H1 (cell line): ENCODE measurements around the gene SIGLEC7. TPM values are rescaled to one million over a fixed set of nuclear protein-coding genes. Genes with fewer than 3 reads are reported as not detected.

ENCODE experiments used
- CTCF ChIA-PET: fragments of 300-600 bp; sonication (Branson Sonifier 250); formaldehyde crosslinking; loops from one replicate; lab custom pipeline; 2021; ENCODE audit not compliant: partially characterized antibody; lab: Charles Lee
- POLR2A ChIA-PET: fragments of 300-600 bp; sonication (Branson Sonifier 250); formaldehyde crosslinking; loops from one replicate; lab custom pipeline; 2021; ENCODE audit warnings: inconsistent platforms; ENCODE audit not compliant: partially characterized antibody; lab: Charles Lee
- DNase-seq, 2 experiments: peaks; one replicate each; pipeline versions ENCODE4 v3.0.0 to v3.0.0-alpha.2; 2010 to 2022; ENCODE audit warnings: low spot score in 2 of 2, low read depth in 1 of 2, mixed read lengths in 1 of 2
- FAIRE-seq: peaks from 2 replicates; lab custom pipeline; 2011; peaks lifted over from hg19 to GRCh38; lab: Jason Lieb, UNC
- H2AFZ ChIP-seq: 2 replicates; pipeline ENCODE4 v1.8.1; 2012; ENCODE audit warnings: low read length, inconsistent platforms
- H2AK5ac ChIP-seq: 2 replicates; pipeline ENCODE4 v1.6.1; 2013; ENCODE audit warnings: low read depth, low read length
- H2BK120ac ChIP-seq: replicated peaks from 2 replicates; pipeline ENCODE3; 2013; ENCODE audit warnings: low read depth, low read length, inconsistent platforms
- H2BK12ac ChIP-seq: 2 replicates; pipeline ENCODE4 v1.6.1; 2013; ENCODE audit warnings: low read depth, low read length
- H2BK15ac ChIP-seq: 2 replicates; pipeline ENCODE4 v1.6.1; 2013; ENCODE audit warnings: low read length
- H2BK20ac ChIP-seq: 2 replicates; pipeline ENCODE4 v1.6.1; 2013; ENCODE audit warnings: low read length
- H2BK5ac ChIP-seq: 2 replicates; pipeline ENCODE4 v1.6.1; 2013; ENCODE audit warnings: low read depth, low read length
- H3K14ac ChIP-seq: 2 replicates; pipeline ENCODE4 v1.6.1; 2013; ENCODE audit warnings: inconsistent platforms; ENCODE audit not compliant: insufficient read length
- H3K18ac ChIP-seq: 2 replicates; pipeline ENCODE4 v1.6.1; 2013; ENCODE audit warnings: low read length; ENCODE audit errors: extremely low read depth
- H3K23ac ChIP-seq: 2 replicates; pipeline ENCODE4 v1.6.1; 2013; ENCODE audit warnings: inconsistent platforms; ENCODE audit not compliant: insufficient read length
- H3K23me2 ChIP-seq: 2 replicates; pipeline ENCODE4 v1.6.1; 2013; ENCODE audit warnings: low read depth, low read length
- H3K27ac ChIP-seq: 2 replicates; pipeline ENCODE4 v1.6.1; 2011; ENCODE audit warnings: low read depth, low read length, inconsistent platforms
- H3K27me3 ChIP-seq, 4 experiments: replicated peaks in 1 of 4; 1 replicate in 1 of 4; 2 replicates in 3 of 4; pipeline versions ENCODE4 v1.6.1 to v1.8.1; 2011 to 2013; ENCODE audit warnings: low read length in 3 of 4, mild to moderate bottlenecking in 3 of 4, inconsistent platforms in 2 of 4, mixed read lengths in 2 of 4, moderate library complexity in 1 of 4; ENCODE audit not compliant: control insufficient read depth in 3 of 4, insufficient read depth in 3 of 4; ENCODE audit errors: extremely low read depth in 1 of 4
- H3K36me3 ChIP-seq, 4 experiments: 2 replicates each; pipeline versions ENCODE4 v1.6.1 to v1.8.1; 2011 to 2013; ENCODE audit warnings: mild to moderate bottlenecking in 4 of 4, low read length in 3 of 4, moderate library complexity in 2 of 4, control low read depth in 1 of 4, inconsistent platforms in 1 of 4; ENCODE audit not compliant: insufficient read depth in 4 of 4, control insufficient read depth in 2 of 4
- H3K4ac ChIP-seq: replicated peaks from 2 replicates; pipeline ENCODE3; 2013; ENCODE audit warnings: low read length, low read depth, mixed read lengths, inconsistent platforms; ENCODE audit not compliant: insufficient read length
- H3K4me1 ChIP-seq, 4 experiments: replicated peaks in 1 of 4; 1 replicate in 1 of 4; 2 replicates in 3 of 4; pipeline versions ENCODE4 v1.6.1 to v1.8.1; 2011 to 2013; ENCODE audit warnings: low read length in 3 of 4, inconsistent platforms in 2 of 4, mixed read lengths in 1 of 4; ENCODE audit not compliant: insufficient read depth in 4 of 4, control insufficient read depth in 3 of 4
- H3K4me2 ChIP-seq, 2 experiments: 2 replicates each; pipeline versions ENCODE4 v1.6.1 to v1.8.1; 2011 to 2013; ENCODE audit warnings: low read depth in 2 of 2, low read length in 2 of 2, control low read depth in 1 of 2, inconsistent platforms in 1 of 2, mild to moderate bottlenecking in 1 of 2; ENCODE audit not compliant: insufficient read depth in 1 of 2
- H3K4me3 ChIP-seq, 4 experiments: fragments of 200-600, 300-600 bp in 1 of 4; sonication (generic), shearing (Covaris generic), sonication (Bioruptor Twin) in 1 of 4; 2 replicates each; pipeline versions ENCODE4 v1.5.1 to v1.8.1; 2011 to 2016; ENCODE audit warnings: low read length in 4 of 4, low read depth in 3 of 4, control low read depth in 2 of 4, inconsistent platforms in 2 of 4, mild to moderate bottlenecking in 2 of 4, mixed read lengths in 1 of 4, moderate library complexity in 1 of 4; ENCODE audit not compliant: insufficient read depth in 2 of 4; ENCODE audit errors: extremely low read depth in 1 of 4
- H3K56ac ChIP-seq: replicated peaks from 2 replicates; pipeline ENCODE3; 2013; ENCODE audit warnings: low read depth, mild to moderate bottlenecking, mixed read lengths, low read length, inconsistent platforms; ENCODE audit not compliant: insufficient read length
- H3K79me1 ChIP-seq: 2 replicates; pipeline ENCODE4 v1.6.1; 2013; ENCODE audit warnings: low read depth, low read length, control low read depth
- H3K79me2 ChIP-seq, 2 experiments: 2 replicates each; pipeline versions ENCODE4 v1.6.1 to v1.8.1; 2012 to 2013; ENCODE audit warnings: low read length in 2 of 2, mild to moderate bottlenecking in 2 of 2, inconsistent platforms in 1 of 2; ENCODE audit not compliant: insufficient read depth in 2 of 2, control insufficient read depth in 1 of 2
- H3K9ac ChIP-seq, 4 experiments: replicated peaks in 1 of 4; 1 replicate in 1 of 4; 2 replicates in 3 of 4; pipeline versions ENCODE4 v1.6.1 to v1.8.1; 2011 to 2013; ENCODE audit warnings: low read depth in 3 of 4, low read length in 3 of 4, control low read depth in 2 of 4, mild to moderate bottlenecking in 2 of 4, moderate library complexity in 2 of 4, inconsistent platforms in 1 of 4; ENCODE audit errors: extremely low read depth in 1 of 4
- H3K9me3 ChIP-seq, 2 experiments: 2 replicates each; pipeline versions ENCODE4 v1.6.1 to v1.8.1; 2012 to 2013; ENCODE audit warnings: mild to moderate bottlenecking in 2 of 2, moderate library complexity in 2 of 2, control low read depth in 1 of 2, inconsistent platforms in 1 of 2, low read depth in 1 of 2, low read length in 1 of 2, mixed read lengths in 1 of 2; ENCODE audit not compliant: insufficient read depth in 2 of 2
- H4K20me1 ChIP-seq, 2 experiments: replicated peaks in 1 of 2; 2 replicates each; pipeline versions ENCODE3 to v1.8.1; 2011 to 2013; ENCODE audit warnings: inconsistent platforms in 2 of 2, low read length in 2 of 2, mild to moderate bottlenecking in 1 of 2; ENCODE audit not compliant: insufficient read depth in 2 of 2, control insufficient read depth in 1 of 2
- H4K5ac ChIP-seq: 2 replicates; pipeline ENCODE4 v1.6.1; 2013; ENCODE audit warnings: low read length, low read depth, mixed read lengths, inconsistent platforms; ENCODE audit not compliant: insufficient read length
- H4K8ac ChIP-seq: 2 replicates; pipeline ENCODE4 v1.8.0; 2013; ENCODE audit warnings: mild to moderate bottlenecking, moderate library complexity, low read length, inconsistent platforms; ENCODE audit not compliant: insufficient read depth; ENCODE audit errors: extremely low read depth
- H4K91ac ChIP-seq: replicated peaks from 2 replicates; pipeline ENCODE3; 2013; ENCODE audit warnings: low read length, mixed read lengths, inconsistent platforms; ENCODE audit not compliant: insufficient read length
- KDM4A ChIP-seq: IDR thresholded peaks from one replicate; pipeline ENCODE4 v1.7.1; 2012; ENCODE audit warnings: low read depth, mild to moderate bottlenecking, moderate library complexity, low read length, inconsistent platforms; ENCODE audit not compliant: severe bottlenecking
- NANOG ChIP-seq: IDR thresholded peaks from 2 replicates; pipeline ENCODE4 v1.6.1; 2011; ENCODE audit warnings: low read length, low read depth, mild to moderate bottlenecking, inconsistent platforms; ENCODE audit not compliant: insufficient read depth, poor library complexity, severe bottlenecking
- SP1 ChIP-seq: IDR thresholded peaks from 2 replicates; pipeline ENCODE4 v1.6.1; 2011; ENCODE audit warnings: low read depth, low read length
- WGBS, 2 experiments: shearing (Covaris generic) in 1 of 2; methylation state at CpG; one replicate each; pipeline versions ENCODE4 v1.1.6 to v1.1.7; 2013 to 2015; ENCODE audit warnings: low lambda C conversion rate in 2 of 2, mixed read lengths in 2 of 2, inconsistent platforms in 1 of 2, low coverage in 1 of 2, missing lambda C conversion rate in 1 of 2; ENCODE audit not compliant: insufficient replicate concordance in 2 of 2, insufficient coverage in 1 of 2, insufficient read length in 1 of 2; ENCODE audit errors: extremely low coverage in 1 of 2, missing lambda C conversion rate in 1 of 2; 5-methylcytosine and 5-hydroxymethylcytosine counted together
- polyA plus RNA-seq, 7 experiments: library from polyadenylated mRNA; depleted of rRNA in 3 of 7; stranded (reverse) in 5 of 7; unstranded in 2 of 7; fragments of >200 nt in 5 of 7; fragments of 200-250 nt in 2 of 7; gene quantifications; 1 replicate in 5 of 7; 2 replicates in 1 of 7; 4 replicates in 1 of 7; pipeline versions ENCODE4 v1.2.1 to v1.2.3, GENCODE V29; 2011 to 2013; ENCODE audit warnings: missing spikeins in 2 of 7, mixed read lengths in 2 of 7
- total RNA-seq: library from RNA; stranded (reverse); fragmentation: NEBNext Ultra II Directional; extraction: Animal tissue kit (Norgen Biotek cat#: 25700); gene quantifications from 2 replicates; pipeline ENCODE4 v1.2.1, GENCODE V29; 2021
- TF ChIP-seq, protein P1 (sequence below): IDR thresholded peaks from 2 replicates; pipeline ENCODE4 v1.6.1; 2012; ENCODE audit warnings: inconsistent platforms
- TF ChIP-seq, protein P2 (sequence below): IDR thresholded peaks from 2 replicates; pipeline ENCODE4 v1.6.1; 2012; ENCODE audit warnings: inconsistent platforms

SIGLEC7 gene
- total and polyA plus RNA-seq, 2 of the 8 experiments (the other 6 are each of a cell fraction or from before 2014, with no cell fraction given): not detected

DNA sequence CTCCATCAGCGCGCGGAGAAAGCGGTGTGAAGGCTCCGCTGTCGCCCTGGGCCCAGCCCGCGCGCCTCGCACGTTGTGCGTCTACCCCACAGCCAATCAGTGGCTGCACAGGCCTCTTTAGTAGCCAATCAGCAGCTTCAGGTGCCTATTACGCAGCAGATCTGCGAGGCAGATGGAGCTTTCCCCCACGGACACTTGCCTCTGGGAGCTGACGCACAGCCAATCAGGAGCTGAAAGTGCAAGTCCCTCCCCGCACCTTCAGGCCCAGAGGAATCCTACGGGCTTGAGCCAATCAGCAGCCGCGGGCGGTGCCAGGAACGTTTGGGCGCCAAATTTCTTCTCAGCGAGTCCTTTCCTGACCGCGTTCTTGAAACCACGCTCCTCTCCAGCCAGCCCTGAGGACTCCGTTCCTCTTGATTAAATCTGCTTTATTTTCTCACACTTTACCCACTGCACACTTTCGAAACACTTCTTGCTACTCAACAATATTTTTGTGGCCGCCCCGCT is 39.9 kb downstream of the SIGLEC7 start:
- peaks cover 0 to 13% (median 5%) of the 10 kb centered on the region in 4 experiments; a peak in 5 of 7 replicates for H3K27me3 ChIP-seq
- H3K79me1 ChIP-seq: no peaks in the 10 kb centered on the region
- H2BK12ac ChIP-seq: no peak overlapping the region; the same call in 1 of the 2 replicates
- no peaks in the 10 kb centered on the region for H3K79me2 ChIP-seq
- DNase-seq (peak in 1 of 2 experiments; percentile 54), FAIRE-seq (peak; percentile 85)
- CTCF ChIA-PET: no interaction called here
- H4K8ac ChIP-seq: peak overlapping the region; percentile 25; the same call in 1 of the 2 replicates
- H2AK5ac ChIP-seq: no peak overlapping the region
- H3K4me1 ChIP-seq: peaks cover 0 to 3% (median 0%) of the 10 kb centered on the region in 4 experiments; a peak in 3 of 7 replicates
- peak overlapping the region; percentile 47 to 55 for H3K4me2 ChIP-seq
- no peak overlapping the region for H3K27ac ChIP-seq
- H4K20me1 ChIP-seq: no peaks in the 10 kb centered on the region
- H4K5ac ChIP-seq: no peak overlapping the region
- H3K56ac ChIP-seq: no peak overlapping the region
- peaks cover 0 to 8% of the 10 kb centered on the region in 2 experiments; a peak in 1 of 4 replicates for H3K9me3 ChIP-seq
- H3K18ac ChIP-seq: no peak overlapping the region
- no peak overlapping the region for H3K14ac ChIP-seq
- no peak overlapping the region for H2BK20ac ChIP-seq
- H3K23me2 ChIP-seq: no peaks in the 10 kb centered on the region
- no peak overlapping the region for H3K23ac ChIP-seq
- POLR2A ChIA-PET: interaction anchor here (0.6 kb wide), 1 partner anchor 256 kb away, joined by 4 read pairs; no protein-coding TSS in a partner anchor
- TF ChIP-seq NANOG (no peak), KDM4A (peak; percentile 1), SP1 (peak; percentile 46; the same call in 1 of the 2 replicates)
- TF ChIP-seq, protein P1, sequence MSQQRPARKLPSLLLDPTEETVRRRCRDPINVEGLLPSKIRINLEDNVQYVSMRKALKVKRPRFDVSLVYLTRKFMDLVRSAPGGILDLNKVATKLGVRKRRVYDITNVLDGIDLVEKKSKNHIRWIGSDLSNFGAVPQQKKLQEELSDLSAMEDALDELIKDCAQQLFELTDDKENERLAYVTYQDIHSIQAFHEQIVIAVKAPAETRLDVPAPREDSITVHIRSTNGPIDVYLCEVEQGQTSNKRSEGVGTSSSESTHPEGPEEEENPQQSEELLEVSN: peak; percentile 97
- TF ChIP-seq, protein P2, sequence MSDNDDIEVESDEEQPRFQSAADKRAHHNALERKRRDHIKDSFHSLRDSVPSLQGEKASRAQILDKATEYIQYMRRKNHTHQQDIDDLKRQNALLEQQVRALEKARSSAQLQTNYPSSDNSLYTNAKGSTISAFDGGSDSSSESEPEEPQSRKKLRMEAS: peak; percentile 96
- no peaks in the 10 kb centered on the region; a peak in 1 of 8 replicates for H3K36me3 ChIP-seq
- no peak overlapping the region for H3K4ac ChIP-seq
- peak overlapping the region in 2 of 4 experiments; percentile 10 to 46; a peak in 3 of 8 replicates for H3K4me3 ChIP-seq
- H3K9ac ChIP-seq: no peak overlapping the region
- H2BK15ac ChIP-seq: no peak overlapping the region
- H2BK5ac ChIP-seq: no peak overlapping the region
- 0 out of 2 replicates have a peak overlapping the region, but pooled peaks have one; percentile 3 for H2AFZ ChIP-seq
- H4K91ac ChIP-seq: no peak overlapping the region
- no peak overlapping the region for H2BK120ac ChIP-seq
- 53% methylated on average over 31 of the region's 31 CpGs; no CpG with 5 or more reads in 1 of the 2 experiments for WGBS, 2 experiments
